Naive thymus-derived CD8-positive, alpha-beta T cell (primary cell): ENCODE results near the gene NDE1. TPM values are rescaled to one million over a fixed set of nuclear protein-coding genes. Genes with fewer than 3 reads are reported as not detected.

Source experiments
- polyA plus RNA-seq, 3 donors: library from polyadenylated mRNA; unstranded; fragments of 300-500 nt; fragmentation: Illumina TruSeq; gene quantifications; one replicate each; pipeline ENCODE4 v1.2.3, GENCODE V29; 2021
- total RNA-seq, 8 experiments: library from RNA in 2 of 8; stranded (reverse) in 2 of 8; gene quantifications; one replicate each; pipeline ENCODE4 v1.2.3 and lab custom pipeline; 2021 to 2026

Gene NDE1
- total and polyA plus RNA-seq, 5 experiments from 2014 or later, result 23.5 to 138 (median 59.1) TPM

Other genes starting within 250 kb of the NDE1 start
- gene BMERB1, start 215.7 kb upstream of the NDE1 start, total RNA-seq, result 1 to 10 TPM; 3.5 to 4.6 TPM
- 1 to 10 TPM; 1.4 to 2.2 (median 2.1) TPM for gene BMERB1, start 215.7 kb upstream of the NDE1 start, polyA plus RNA-seq
- gene MARF1, start 7.1 kb upstream of the NDE1 start, total RNA-seq, result 100 to 1,000 TPM; 228 to 256 TPM
- gene MARF1, start 7.1 kb upstream of the NDE1 start, polyA plus RNA-seq, result 10 to 100 TPM; 10.9 to 18.2 (median 15.2) TPM
- gene MYH11, start 206.8 kb downstream of the NDE1 start, total RNA-seq, result not detected
- under 1 TPM in 2 of 3 donors, not detected in 1; 0.20 to 0.59 TPM for gene MYH11, start 206.8 kb downstream of the NDE1 start, polyA plus RNA-seq
- gene CEP20, start 238.4 kb downstream of the NDE1 start, total RNA-seq, result 10 to 100 TPM; 26.0 to 26.8 TPM
- gene CEP20, start 238.4 kb downstream of the NDE1 start, polyA plus RNA-seq, result 10 to 100 TPM; 26.5 to 32.9 (median 27.9) TPM